B cell (primary cell): ENCODE results near the gene ATP5ME. TPM values are rescaled to one million over a fixed set of nuclear protein-coding genes. Genes with fewer than 3 reads are reported as not detected.

Source experiments
- ATAC-seq: fragments of 200-7000 bp; cut with Tn5 transposase; one replicate; pipeline ENCODE4 v1.10.0; 2021; ENCODE audit warnings: low read depth, mild to moderate bottlenecking, moderate number of reproducible peaks, moderate library complexity
- CTCF ChIA-PET: fragments of 350-600 bp; sonication (Branson Sonifier 250); formaldehyde crosslinking; loops from one replicate; lab custom pipeline; 2021; ENCODE audit warnings: antibody characterized with exemption, inconsistent platforms; lab: Charles Lee
- POLR2A ChIA-PET: fragments of 350-600 bp; sonication (Branson Sonifier 250); formaldehyde crosslinking; loops from one replicate; lab custom pipeline; 2021; ENCODE audit warnings: antibody characterized with exemption; lab: Charles Lee
- DNase-seq: peaks from one replicate; pipeline ENCODE4 v3.0.0; 2013
- H2AFZ ChIP-seq: 2 replicates; pipeline ENCODE4 v1.6.1; 2012; ENCODE audit warnings: mild to moderate bottlenecking, low read depth, low read length; ENCODE audit not compliant: insufficient read depth, poor library complexity, severe bottlenecking
- H3K27ac ChIP-seq, 2 donors: 1 replicate in 1 of 2; 2 replicates in 1 of 2; pipeline ENCODE4 v1.5.1; 2012 to 2013; ENCODE audit warnings: low read length in 2 of 2, mild to moderate bottlenecking in 2 of 2, moderate library complexity in 1 of 2
- H3K27me3 ChIP-seq, 4 experiments: fragments of 200-600 bp in 1 of 4; sonication (generic) in 1 of 4; replicated peaks in 1 of 4; 1 replicate in 2 of 4; 2 replicates in 2 of 4; pipeline versions ENCODE4 v1.6.1 to v1.7.0; 2013 to 2016; ENCODE audit warnings: low read length in 3 of 4, mild to moderate bottlenecking in 2 of 4, mixed read lengths in 1 of 4, moderate library complexity in 1 of 4; ENCODE audit not compliant: insufficient read depth in 4 of 4, control insufficient read depth in 3 of 4; ENCODE audit errors: control extremely low read depth in 1 of 4
- H3K36me3 ChIP-seq, 2 experiments: replicated peaks in 1 of 2; 1 replicate in 1 of 2; 2 replicates in 1 of 2; pipeline versions ENCODE4 v1.6.1 to v1.7.1; 2013; ENCODE audit warnings: low read length in 1 of 2; ENCODE audit not compliant: insufficient read depth in 2 of 2, control insufficient read depth in 1 of 2; ENCODE audit errors: control extremely low read depth in 1 of 2, extremely low read depth in 1 of 2
- H3K4me1 ChIP-seq, 2 donors: fragments of 200-600 bp in 1 of 2; sonication (generic) in 1 of 2; 1 replicate in 1 of 2; 2 replicates in 1 of 2; pipeline versions ENCODE4 v1.5.1 to v1.6.1; 2013 to 2017; ENCODE audit warnings: low read length in 2 of 2; ENCODE audit not compliant: control insufficient read depth in 2 of 2, insufficient read depth in 2 of 2
- H3K4me2 ChIP-seq: replicated peaks from 2 replicates; pipeline ENCODE3; 2012; ENCODE audit warnings: mild to moderate bottlenecking, low read depth, low read length; ENCODE audit not compliant: poor library complexity, severe bottlenecking
- H3K4me3 ChIP-seq, 5 experiments: fragments of 200-600 bp in 1 of 5; sonication (generic) in 1 of 5; 1 replicate in 3 of 5; 2 replicates in 2 of 5; pipeline versions ENCODE4 v1.5.1 to v1.7.0; 2011 to 2016; ENCODE audit warnings: low read length in 4 of 5, mild to moderate bottlenecking in 4 of 5, low read depth in 2 of 5, control low read depth in 1 of 5, moderate library complexity in 1 of 5; ENCODE audit not compliant: insufficient read depth in 1 of 5; ENCODE audit errors: control extremely low read depth in 1 of 5, extremely low read depth in 1 of 5
- H3K79me2 ChIP-seq: fragments of 200-600 bp; sonication (generic); one replicate; pipeline ENCODE4 v1.6.0; 2016; ENCODE audit warnings: low read length; ENCODE audit not compliant: control insufficient read depth, insufficient read depth
- H3K9ac ChIP-seq: fragments of 200-600 bp; sonication (generic); 2 replicates; pipeline ENCODE4 v1.6.1; 2017; ENCODE audit warnings: mild to moderate bottlenecking, low read length, moderate library complexity
- H3K9me3 ChIP-seq, 3 donors: one replicate each; pipeline versions ENCODE4 v1.6.1 to v1.7.1; 2013; ENCODE audit warnings: low read length in 2 of 3; ENCODE audit not compliant: control insufficient read depth in 2 of 3, insufficient read depth in 1 of 3; ENCODE audit errors: control extremely low read depth in 1 of 3
- H4K20me1 ChIP-seq: 2 replicates; pipeline ENCODE4 v1.6.0; 2012; ENCODE audit warnings: mild to moderate bottlenecking, low read length; ENCODE audit not compliant: insufficient read depth, control insufficient read depth, poor library complexity, severe bottlenecking
- H3K27ac Mint-ChIP-seq: one replicate; pipeline ENCODE4 v1.8.0; 2021; ENCODE audit warnings: mixed read lengths
- H3K27me3 Mint-ChIP-seq: one replicate; pipeline ENCODE4 v1.8.0; 2021; ENCODE audit warnings: mixed read lengths
- H3K4me1 Mint-ChIP-seq: one replicate; pipeline ENCODE4 v1.8.0; 2021; ENCODE audit warnings: mixed read lengths
- H3K4me3 Mint-ChIP-seq: one replicate; pipeline ENCODE4 v1.8.0; 2021; ENCODE audit warnings: mixed read lengths
- H3K9me3 Mint-ChIP-seq: one replicate; pipeline ENCODE4 v1.8.0; 2022; ENCODE audit warnings: mixed read lengths; ENCODE audit not compliant: insufficient read depth
- EZH2 ChIP-seq: IDR thresholded peaks from 2 replicates; pipeline ENCODE4 v1.6.1; 2012; ENCODE audit warnings: borderline replicate concordance, low read depth, mild to moderate bottlenecking, moderate library complexity, low read length; ENCODE audit not compliant: insufficient read depth, poor library complexity, severe bottlenecking
- WGBS: methylation state at CpG from one replicate; pipeline ENCODE4 v1.1.5; 2013; ENCODE audit warnings: missing lambda C conversion rate; ENCODE audit not compliant: insufficient coverage; 5-methylcytosine and 5-hydroxymethylcytosine counted together
- intact Hi-C: fragments of 100-400 bp; cut with micrococcal nuclease; formaldehyde crosslinking; loops from one replicate; pipeline ENCODE4 v1.10.0; 2022
- polyA plus RNA-seq: library from polyadenylated mRNA; depleted of rRNA; stranded (reverse); fragments of >200 nt; gene quantifications from 2 replicates; pipeline ENCODE4 v1.2.3, GENCODE V29; 2012
- total RNA-seq, 2 donors: library from RNA; stranded (reverse); fragments of 120-200 nt in 1 of 2; gene quantifications; 1 replicate in 1 of 2; 2 replicates in 1 of 2; pipeline versions ENCODE4 v1.2.3 to v1.2.4, GENCODE V29; 2013 to 2022
- TF ChIP-seq, protein P1 (sequence below): fragments of 200-600 bp; IDR thresholded peaks from one replicate; pipeline ENCODE4 v1.8.0; 2022; ENCODE audit warnings: antibody characterized with exemption, mild to moderate bottlenecking

Gene ATP5ME
- total and polyA plus RNA-seq, 2 donors (not counting 1 experiment from before 2014, with no cell fraction given), result 129 to 153 TPM

DNA sequence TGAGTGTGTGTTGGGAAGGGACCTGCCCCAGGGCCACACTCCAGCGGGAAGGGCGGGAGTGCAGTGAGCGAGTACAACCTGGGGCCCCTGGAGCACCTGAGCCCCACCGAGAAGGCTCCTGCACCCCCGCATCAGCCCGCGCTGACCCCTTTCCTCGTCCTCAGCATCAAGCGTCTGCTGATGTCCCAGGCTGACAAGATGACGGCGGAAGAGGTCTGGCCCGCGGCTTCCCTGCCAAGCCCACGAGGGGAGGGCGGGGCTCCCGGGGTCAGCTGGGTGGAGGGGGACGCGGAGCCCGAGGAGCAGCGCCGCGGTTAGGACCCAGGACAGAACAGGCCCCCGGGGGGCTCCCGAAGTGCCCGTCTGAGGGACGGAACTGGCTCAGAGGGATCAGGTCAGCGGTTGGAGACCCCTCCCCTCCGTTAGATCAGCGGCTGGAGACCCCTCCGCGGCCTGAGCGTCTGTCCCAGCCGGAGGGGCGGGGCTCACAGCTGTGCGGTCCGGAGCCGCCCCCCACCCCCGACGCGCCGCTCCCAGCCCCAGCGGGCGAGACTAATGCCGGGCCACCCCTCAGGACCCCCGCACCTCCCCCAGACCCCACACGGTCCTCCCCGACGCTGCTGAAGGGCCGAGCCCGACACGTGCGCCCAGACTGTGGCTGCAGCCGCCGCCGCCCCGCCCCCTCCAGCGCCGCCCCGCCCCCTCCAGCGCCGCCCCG is 7.0 kb upstream of the ATP5ME start:
- Mint-ChIP-seq H3K4me3 (peak overlapping the region; percentile 71), H3K4me1 (peaks cover 27% of the 10 kb centered on the region), H3K27me3 (peaks cover 8% of the 10 kb centered on the region), H3K27ac (peak overlapping the region; percentile 46), H3K9me3 (no peaks in the 10 kb centered on the region)
- Histone ChIP-seq H3K36me3 (no peaks in the 10 kb centered on the region), H4K20me1 (no peaks in the 10 kb centered on the region), H3K4me2 (peak overlapping the region; percentile 93), H3K79me2 (no peaks in the 10 kb centered on the region), H3K9ac (peak overlapping the region; percentile 54), H2AFZ (peak overlapping the region; percentile 76), H3K27ac (peak overlapping the region in 1 of 2 donors; percentile 15), H3K27me3 (peaks cover 0 to 2% (median 0%) of the 10 kb centered on the region in 4 experiments), H3K4me1 (peaks cover 18 to 34% of the 10 kb centered on the region in 2 donors), H3K4me3 (peak overlapping the region in 4 of 5 experiments; percentile 49 to 62 (median 53)), H3K9me3 (peaks cover 0 to 10% (median 0%) of the 10 kb centered on the region in 3 donors)
- TF ChIP-seq EZH2, result no peak
- TF ChIP-seq, protein P1, sequence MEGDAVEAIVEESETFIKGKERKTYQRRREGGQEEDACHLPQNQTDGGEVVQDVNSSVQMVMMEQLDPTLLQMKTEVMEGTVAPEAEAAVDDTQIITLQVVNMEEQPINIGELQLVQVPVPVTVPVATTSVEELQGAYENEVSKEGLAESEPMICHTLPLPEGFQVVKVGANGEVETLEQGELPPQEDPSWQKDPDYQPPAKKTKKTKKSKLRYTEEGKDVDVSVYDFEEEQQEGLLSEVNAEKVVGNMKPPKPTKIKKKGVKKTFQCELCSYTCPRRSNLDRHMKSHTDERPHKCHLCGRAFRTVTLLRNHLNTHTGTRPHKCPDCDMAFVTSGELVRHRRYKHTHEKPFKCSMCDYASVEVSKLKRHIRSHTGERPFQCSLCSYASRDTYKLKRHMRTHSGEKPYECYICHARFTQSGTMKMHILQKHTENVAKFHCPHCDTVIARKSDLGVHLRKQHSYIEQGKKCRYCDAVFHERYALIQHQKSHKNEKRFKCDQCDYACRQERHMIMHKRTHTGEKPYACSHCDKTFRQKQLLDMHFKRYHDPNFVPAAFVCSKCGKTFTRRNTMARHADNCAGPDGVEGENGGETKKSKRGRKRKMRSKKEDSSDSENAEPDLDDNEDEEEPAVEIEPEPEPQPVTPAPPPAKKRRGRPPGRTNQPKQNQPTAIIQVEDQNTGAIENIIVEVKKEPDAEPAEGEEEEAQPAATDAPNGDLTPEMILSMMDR, result no peak
- CTCF ChIA-PET, result no interaction called here
- WGBS, result 5% methylated on average over 33 of the region's 62 CpGs
- POLR2A ChIA-PET, result interaction anchor here (0.7 kb wide), 1 partner anchor 24 kb away, joined by 3 read pairs; the partner anchor contains the start of gene PCGF3
- ATAC-seq (peak; percentile 59), DNase-seq (peak; percentile 72)
- intact Hi-C loops, result loop anchor here (1.0 kb wide), 1 partner anchor 24 kb away; the partner anchor contains the start of gene PCGF3

DNA sequence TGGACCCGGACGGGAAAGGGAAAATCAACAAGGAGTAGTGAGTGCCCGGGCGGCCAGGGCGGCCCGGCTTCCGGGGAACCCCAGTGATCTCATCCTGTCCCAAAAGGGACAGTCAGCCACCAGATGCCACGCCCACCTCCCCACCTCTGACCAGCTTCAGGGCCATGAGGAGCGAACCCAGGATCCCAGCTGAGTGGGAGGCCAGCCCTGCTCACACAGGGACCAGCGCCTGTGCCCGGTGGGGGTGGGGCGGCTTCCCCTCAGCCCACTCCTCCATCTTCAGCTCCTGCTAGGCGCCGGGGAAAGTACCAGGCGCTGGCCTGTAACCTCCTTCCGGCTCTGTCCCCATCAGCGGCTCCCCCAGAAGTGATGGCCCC is 6.5 kb upstream of the ATP5ME start:
- H3K36me3 ChIP-seq, result no peaks in the 10 kb centered on the region
- H3K27me3 ChIP-seq, result peaks cover 0 to 2% (median 0%) of the 10 kb centered on the region in 4 experiments
- DNase-seq (peak; percentile 44), ATAC-seq (peak; percentile 7)
- CTCF ChIA-PET, result no interaction called here
- peak overlapping the region in 4 of 5 experiments; percentile 49 to 62 (median 53) for H3K4me3 ChIP-seq
- no peaks in the 10 kb centered on the region for H4K20me1 ChIP-seq
- Mint-ChIP-seq H3K9me3 (no peaks in the 10 kb centered on the region), H3K27me3 (peaks cover 7% of the 10 kb centered on the region), H3K4me1 (peaks cover 33% of the 10 kb centered on the region), H3K4me3 (peak overlapping the region; percentile 71), H3K27ac (peak overlapping the region; percentile 76)
- intact Hi-C loops, result no loop called here
- TF ChIP-seq, protein P1, result no peak
- TF ChIP-seq EZH2, result no peak
- WGBS, result 54% methylated on average over 13 of the region's 17 CpGs
- peaks cover 1% of the 10 kb centered on the region for H3K79me2 ChIP-seq
- H3K4me1 ChIP-seq, result peaks cover 24 to 39% of the 10 kb centered on the region in 2 donors
- peaks cover 0 to 10% (median 0%) of the 10 kb centered on the region in 3 donors for H3K9me3 ChIP-seq
- peak overlapping the region; percentile 93 for H3K4me2 ChIP-seq
- H3K27ac ChIP-seq, result no peak overlapping the region
- POLR2A ChIA-PET, result no interaction called here
- H2AFZ ChIP-seq, result peak overlapping the region; percentile 76
- H3K9ac ChIP-seq, result peak overlapping the region; percentile 54
